ENCODE results near the gene PCLO. TPM values are rescaled to one million over a fixed set of nuclear protein-coding genes. Genes with fewer than 3 reads are reported as not detected.

The PCLO gene
- total RNA-seq, 1 donor from 2014 or later: 17.4 TPM

- H3K4me3 Mint-ChIP-seq (ENCODE audit: unreplicated experiment): no peak overlapping the region
- no peak for DNase-seq
- H3K4me1 Mint-ChIP-seq (ENCODE audit: low read depth, unreplicated experiment): peaks cover 12% of the 10 kb centered on the region
- TF ChIP-seq CTCF (IDR thresholded peaks at IDR 0.05; ENCODE audit: partially characterized antibody, unreplicated experiment): no peak
- peaks cover 10% of the 10 kb centered on the region for H3K36me3 Mint-ChIP-seq (ENCODE audit: unreplicated experiment)
- H3K27ac Mint-ChIP-seq (ENCODE audit: unreplicated experiment): no peak overlapping the region
- H3K9me3 Mint-ChIP-seq (ENCODE audit: unreplicated experiment): peaks cover 2% of the 10 kb centered on the region
- peaks cover 1% of the 10 kb centered on the region for H3K27me3 Mint-ChIP-seq (ENCODE audit: unreplicated experiment)
These were observed 323.1 kb downstream of the PCLO start for GRCh38 chr7:82839555-82839954.

GRCh38 chr7:82839063-82839462 is 323.6 kb downstream of the PCLO start:
- H3K27ac Mint-ChIP-seq (ENCODE audit: unreplicated experiment): no peak overlapping the region
- peaks cover 10% of the 10 kb centered on the region for H3K36me3 Mint-ChIP-seq (ENCODE audit: unreplicated experiment)
- peaks cover 10% of the 10 kb centered on the region for H3K4me1 Mint-ChIP-seq (ENCODE audit: low read depth, unreplicated experiment)
- peaks cover 2% of the 10 kb centered on the region for H3K9me3 Mint-ChIP-seq (ENCODE audit: unreplicated experiment)
- DNase-seq: no peak
- H3K27me3 Mint-ChIP-seq (ENCODE audit: unreplicated experiment): peaks cover 1% of the 10 kb centered on the region
- no peak for TF ChIP-seq CTCF (IDR thresholded peaks at IDR 0.05; ENCODE audit: partially characterized antibody, unreplicated experiment)
- no peak overlapping the region for H3K4me3 Mint-ChIP-seq (ENCODE audit: unreplicated experiment)

- DNase-seq: no peak
- Mint-ChIP-seq H3K4me3 (ENCODE audit: unreplicated experiment) (no peak overlapping the region), H3K4me1 (ENCODE audit: low read depth, unreplicated experiment) (peaks cover 10% of the 10 kb centered on the region), H3K27me3 (ENCODE audit: unreplicated experiment) (peaks cover 1% of the 10 kb centered on the region), H3K9me3 (ENCODE audit: unreplicated experiment) (peaks cover 2% of the 10 kb centered on the region), H3K36me3 (ENCODE audit: unreplicated experiment) (peaks cover 10% of the 10 kb centered on the region), H3K27ac (ENCODE audit: unreplicated experiment) (no peak overlapping the region)
- TF ChIP-seq CTCF (IDR thresholded peaks at IDR 0.05; ENCODE audit: partially characterized antibody, unreplicated experiment): no peak
These were observed 324.4 kb downstream of the PCLO start for GRCh38 chr7:82838314-82838713.

GRCh38 chr7:82823073-82823472 is 339.6 kb downstream of the PCLO start:
- Mint-ChIP-seq H3K27me3 (ENCODE audit: unreplicated experiment) (no peaks in the 10 kb centered on the region), H3K27ac (ENCODE audit: unreplicated experiment) (no peak overlapping the region), H3K36me3 (ENCODE audit: unreplicated experiment) (no peaks in the 10 kb centered on the region), H3K4me3 (ENCODE audit: unreplicated experiment) (no peak overlapping the region), H3K9me3 (ENCODE audit: unreplicated experiment) (no peaks in the 10 kb centered on the region), H3K4me1 (ENCODE audit: low read depth, unreplicated experiment) (no peaks in the 10 kb centered on the region)
- no peak for DNase-seq
- no peak for TF ChIP-seq CTCF (IDR thresholded peaks at IDR 0.05; ENCODE audit: partially characterized antibody, unreplicated experiment)

GRCh38 chr7:82821037-82821436 is 341.6 kb downstream of the PCLO start:
- no peaks in the 10 kb centered on the region for H3K9me3 Mint-ChIP-seq (ENCODE audit: unreplicated experiment)
- H3K36me3 Mint-ChIP-seq (ENCODE audit: unreplicated experiment): no peaks in the 10 kb centered on the region
- TF ChIP-seq CTCF (IDR thresholded peaks at IDR 0.05; ENCODE audit: partially characterized antibody, unreplicated experiment): no peak
- no peaks in the 10 kb centered on the region for H3K4me1 Mint-ChIP-seq (ENCODE audit: low read depth, unreplicated experiment)
- H3K4me3 Mint-ChIP-seq (ENCODE audit: unreplicated experiment): no peak overlapping the region
- no peak for DNase-seq
- no peaks in the 10 kb centered on the region for H3K27me3 Mint-ChIP-seq (ENCODE audit: unreplicated experiment)
- no peak overlapping the region for H3K27ac Mint-ChIP-seq (ENCODE audit: unreplicated experiment)

Data from glutamatergic neuron (in vitro differentiated cells).